GM12892 (cell line): ENCODE data around the gene SLC6A16.

ENCODE experiments used
- POLR2A ChIP-seq: IDR thresholded peaks from 2 replicates; pipeline ENCODE4 v1.6.1; 2011; ENCODE audit warnings: low read depth, low read length, control low read depth
- POLR2AphosphoS5 ChIP-seq: IDR thresholded peaks from 2 replicates; pipeline ENCODE4 v1.6.1; 2011; ENCODE audit warnings: low read depth, low read length, control low read depth
- TAF1 ChIP-seq: IDR thresholded peaks from 2 replicates; pipeline ENCODE4 v1.6.1; 2011; ENCODE audit warnings: low read depth, mild to moderate bottlenecking, control low read depth, low read length, borderline replicate concordance

DNA sequence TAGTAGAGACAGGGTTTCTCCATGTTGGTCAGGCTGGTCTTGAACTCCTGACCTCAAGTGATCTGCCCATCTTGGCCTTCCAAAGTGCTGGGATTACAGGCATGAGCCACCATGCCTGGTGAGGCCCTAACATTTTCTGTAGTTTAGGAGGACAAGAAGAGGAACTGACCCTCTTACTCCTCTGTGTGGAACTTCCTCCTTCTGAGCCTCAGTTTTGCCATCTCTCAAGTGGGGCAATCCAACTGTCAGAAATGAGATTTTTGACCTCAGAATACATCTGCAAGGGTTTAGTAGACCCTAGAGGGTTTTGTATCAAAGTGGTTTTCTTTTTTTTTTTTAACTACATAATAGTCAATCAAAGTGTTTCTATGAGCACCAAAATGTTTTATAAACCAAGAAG is 41.1 kb upstream of the SLC6A16 start:
- TF ChIP-seq POLR2AphosphoS5 (no peak), TAF1 (no peak), POLR2A (no peak)
